Activated CD8-positive, alpha-beta memory T cell treated with anti-CD3 and anti-CD28 coated beads for 48 hours (primary cell): ENCODE data around the gene ITPR1.
"Not testable (repeated sequence)": the region's sequence is repeated elsewhere in the genome, so short reads cannot be mapped to it uniquely, and the experiment has no call there.

ENCODE experiments used
- DNase-seq, 3 experiments: peaks; one replicate each; pipeline ENCODE4 v3.0.0-alpha.2; 2020; ENCODE audit warnings: low read depth in 2 of 3, low spot score in 2 of 3

ITPR1 gene

DNA sequence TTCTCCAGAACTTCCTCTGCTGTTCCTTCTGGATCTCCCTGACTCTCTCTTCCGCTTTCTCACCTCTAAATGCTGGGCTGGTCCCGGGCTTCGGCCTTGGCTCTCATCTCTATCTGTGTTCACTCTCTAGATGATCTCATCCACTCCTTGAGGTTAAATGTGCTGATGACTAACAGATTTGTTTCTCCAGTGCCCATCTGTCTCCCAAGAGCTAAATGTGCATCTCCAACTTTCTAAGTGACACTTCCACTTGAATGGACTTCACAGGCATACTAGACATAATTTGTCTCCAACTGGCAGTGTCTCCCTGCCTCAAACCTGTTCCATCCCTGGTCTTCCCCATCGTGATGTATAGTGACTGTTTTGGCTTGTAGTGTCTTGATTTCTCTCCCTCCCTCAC is 95.3 kb downstream of the ITPR1 start:
- DNase-seq: no peak

DNA sequence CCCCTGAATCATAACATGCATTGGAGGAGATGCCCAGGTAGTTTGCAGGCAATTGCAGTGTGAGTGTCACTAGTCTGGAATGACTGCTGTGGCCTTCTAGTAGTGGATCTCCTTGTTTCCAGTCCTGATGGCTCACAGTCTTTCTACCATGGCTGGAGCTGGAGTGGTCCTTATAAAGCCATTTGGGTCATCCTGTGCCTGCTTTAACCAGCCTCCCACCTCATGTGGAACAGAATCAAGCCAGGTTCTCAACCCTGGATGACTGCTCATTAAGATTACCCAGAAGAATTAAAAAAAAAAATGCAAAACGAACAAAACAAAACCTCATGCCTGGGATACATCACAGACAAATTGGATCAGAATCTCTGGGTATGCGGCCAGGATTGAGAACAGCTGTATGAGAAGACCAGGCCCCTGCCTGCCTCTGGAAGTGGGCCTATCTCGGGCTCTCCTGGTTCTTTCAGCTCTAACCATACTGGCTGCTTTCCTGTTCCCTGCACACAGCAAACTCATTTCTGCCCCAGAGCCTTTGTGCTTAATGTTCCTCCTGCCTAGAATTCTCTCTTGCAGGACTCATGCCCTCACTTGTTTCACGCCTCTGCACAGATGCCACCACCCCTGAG is 96.4 kb downstream of the ITPR1 start:
- DNase-seq: no peak

DNA sequence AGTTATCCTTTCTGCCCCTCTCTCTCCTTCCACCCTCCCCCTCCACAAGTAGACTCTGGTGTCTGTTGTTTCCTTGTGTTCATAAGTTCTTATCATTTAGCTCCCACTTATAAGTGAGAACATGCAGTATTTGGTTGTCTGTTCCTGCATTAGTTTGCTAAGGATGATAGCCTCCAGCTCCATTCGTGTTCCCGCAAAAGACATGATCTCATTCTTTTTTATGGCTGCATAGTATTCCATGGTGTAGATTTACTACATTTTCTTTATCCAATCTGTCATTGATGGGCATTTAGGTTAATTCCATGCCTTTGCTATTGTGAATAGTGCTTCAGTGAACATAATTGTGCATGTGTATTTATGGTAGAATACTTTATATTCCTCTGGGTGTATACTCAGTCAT is 97.7 kb downstream of the ITPR1 start:
- not testable (repeated sequence) for DNase-seq

DNA sequence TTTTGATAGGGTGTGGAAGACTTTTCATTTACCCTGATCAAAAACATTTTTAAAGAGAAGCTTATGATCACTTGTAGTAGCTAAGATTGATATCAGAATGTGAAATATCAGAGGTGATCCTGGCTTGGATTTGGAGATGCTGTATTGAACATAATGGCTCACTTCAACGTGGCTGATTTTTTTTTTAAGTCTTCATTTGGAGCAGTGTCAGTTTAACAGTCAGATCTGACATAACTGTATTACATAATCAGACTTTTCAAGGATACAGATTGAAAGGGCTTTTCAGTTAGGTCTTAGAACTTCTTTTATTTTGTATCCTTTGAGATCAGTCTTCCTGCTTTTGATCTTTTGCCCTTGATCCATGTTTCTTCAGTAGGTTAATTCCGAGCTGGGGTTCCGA is 98.5 kb downstream of the ITPR1 start:
- DNase-seq: no peak

DNA sequence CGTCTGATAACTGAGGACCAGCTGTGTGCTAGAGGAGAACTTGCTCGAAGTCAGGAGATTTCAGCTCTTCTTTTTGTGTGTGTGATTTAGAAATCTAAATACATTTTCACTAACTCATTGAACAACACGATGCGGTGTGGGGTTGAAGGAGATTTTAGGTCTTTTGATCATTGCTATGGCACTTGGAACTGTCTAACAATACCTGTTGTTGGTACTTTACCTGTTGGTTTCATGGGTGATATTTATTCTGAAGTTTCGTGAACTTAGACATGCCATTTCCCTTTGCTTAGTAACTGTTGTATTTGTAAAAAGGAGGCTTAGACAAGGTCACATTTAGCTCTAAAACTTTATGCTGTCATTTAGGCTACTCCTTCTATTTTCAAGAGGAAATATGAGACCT is 99.9 kb downstream of the ITPR1 start:
- DNase-seq: no peak

DNA sequence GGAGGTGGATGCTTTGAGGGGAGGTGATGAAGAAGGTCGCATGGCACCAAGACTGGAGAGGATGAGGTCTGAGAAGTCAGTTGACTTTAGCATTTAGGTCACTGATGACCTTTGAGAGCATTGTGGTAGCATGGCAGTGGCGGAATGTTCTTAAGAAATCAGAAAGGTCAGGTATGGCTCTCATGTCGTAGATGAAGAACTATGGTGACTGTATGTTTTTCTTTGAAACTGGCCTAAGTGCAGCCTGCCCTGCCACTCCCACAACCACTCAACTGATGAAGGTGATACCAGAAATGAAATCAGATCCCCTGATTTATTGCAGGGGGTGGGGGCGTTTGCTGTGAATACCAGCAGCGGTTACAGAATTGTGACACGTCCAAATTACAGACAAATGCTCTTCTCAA is 102.6 kb downstream of the ITPR1 start:
- DNase-seq: no peak

DNA sequence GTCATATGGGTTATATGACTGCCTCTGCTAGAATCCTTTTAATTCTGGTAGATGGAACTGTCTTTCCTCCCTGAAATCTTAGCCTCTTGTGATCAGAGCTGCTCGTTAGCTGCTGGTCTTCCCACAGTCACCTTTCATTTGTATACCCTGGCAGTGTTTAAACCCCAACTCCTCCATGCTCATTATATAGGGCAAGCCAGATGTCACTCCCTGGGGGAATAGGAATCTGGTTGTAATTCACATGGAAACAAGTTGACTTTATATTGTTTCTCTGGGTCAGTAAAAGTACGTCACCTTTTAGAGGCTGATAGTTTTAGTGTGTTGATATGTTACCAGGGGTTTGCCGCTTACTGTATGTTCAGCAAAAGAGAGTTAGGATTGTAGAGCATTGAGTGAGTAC is 103.5 kb downstream of the ITPR1 start:
- DNase-seq: no peak

DNA sequence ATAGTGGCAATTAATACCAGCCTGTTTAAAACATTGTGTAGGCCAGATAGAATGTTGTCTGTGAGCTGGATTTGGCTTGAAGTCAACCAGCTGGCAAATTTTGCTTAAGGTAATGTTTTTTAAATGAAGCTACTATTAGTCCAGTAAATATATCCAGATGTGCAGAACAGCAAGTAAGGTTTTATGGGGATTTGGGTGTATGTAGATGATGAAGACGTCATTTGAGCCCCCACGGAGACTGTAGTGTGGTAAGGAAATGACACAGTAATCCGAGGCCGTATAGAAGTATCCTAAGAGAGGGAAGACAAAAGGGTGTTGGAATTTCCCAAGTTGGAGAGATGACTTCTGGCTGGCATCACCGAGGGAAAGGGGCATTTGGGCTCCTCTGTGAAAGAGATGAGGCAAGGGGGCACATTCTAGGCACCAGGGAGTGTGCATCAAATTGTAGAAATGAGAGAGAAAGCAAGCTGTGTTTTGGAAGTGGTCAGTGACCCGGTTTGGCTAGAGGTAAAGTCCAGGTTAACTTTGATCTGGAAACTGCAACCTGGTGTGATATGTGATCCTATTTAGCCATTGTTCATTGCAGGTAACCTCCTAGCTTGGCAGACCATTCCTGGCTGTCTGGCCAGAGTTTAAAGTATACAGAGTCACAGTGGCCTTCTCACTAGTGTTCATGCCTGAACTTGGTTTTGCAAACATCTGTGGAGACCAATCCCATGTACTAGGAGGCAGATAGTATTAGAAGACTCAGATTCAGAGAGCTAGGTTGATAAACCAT is 104.2 kb downstream of the ITPR1 start:
- no peak for DNase-seq

DNA sequence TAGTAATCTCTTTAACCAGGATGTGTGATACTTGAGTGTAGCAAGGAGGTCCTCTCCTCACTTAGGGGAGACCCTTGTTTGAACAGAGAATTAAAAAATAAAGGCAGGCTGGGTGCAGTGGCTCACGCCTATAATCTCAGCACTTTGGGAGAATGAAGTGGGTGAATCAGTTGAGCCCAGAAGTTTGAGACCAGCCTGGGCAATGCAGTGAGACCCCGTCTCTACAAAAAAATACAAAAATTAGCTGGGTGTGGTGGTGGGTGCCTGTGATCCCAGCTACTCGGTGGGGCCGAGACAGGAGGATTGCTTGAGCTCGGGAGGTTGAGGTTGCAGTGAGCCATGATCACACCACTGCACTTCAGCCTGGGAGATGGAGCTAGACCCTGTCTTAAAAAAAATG is 105.1 kb downstream of the ITPR1 start:
- not testable (repeated sequence) for DNase-seq

DNA sequence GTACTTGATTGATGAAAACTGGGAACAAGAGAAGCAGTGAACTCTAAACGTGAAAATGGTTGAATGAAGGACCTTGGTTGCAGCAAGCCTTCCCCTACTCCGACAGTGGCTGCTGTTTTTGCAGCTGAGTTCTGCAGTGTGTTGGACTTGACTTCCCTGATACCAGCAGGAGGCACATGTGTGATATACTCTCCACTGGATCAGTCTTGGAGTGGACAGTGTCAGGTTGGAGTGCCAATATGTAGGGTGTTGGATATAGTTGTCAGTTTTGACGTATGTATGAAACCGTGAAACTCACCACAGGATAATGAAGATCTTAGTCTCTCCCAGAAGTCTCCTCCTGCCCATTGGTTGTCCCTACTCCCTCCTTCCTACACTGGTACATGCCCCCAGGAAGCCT is 106.5 kb downstream of the ITPR1 start:
- no peak for DNase-seq

DNA sequence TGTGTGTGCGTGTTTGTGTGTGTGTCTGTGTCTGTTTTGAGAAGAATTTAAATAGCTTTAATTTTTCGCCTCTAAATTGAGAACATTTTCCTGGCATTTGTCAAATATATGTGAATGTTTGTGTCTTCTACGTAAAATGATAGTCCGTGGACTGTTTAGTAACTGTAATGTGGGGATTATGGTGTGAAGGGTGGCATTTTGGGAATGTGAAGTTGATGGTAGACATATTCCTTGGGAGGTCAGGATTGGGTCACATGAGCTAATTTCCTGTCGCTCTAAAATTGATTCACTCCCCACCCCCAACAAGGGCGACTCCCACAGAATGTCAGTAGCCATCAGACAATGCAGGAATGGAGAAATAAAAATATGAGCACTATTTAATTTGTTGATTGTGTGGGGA is 107.3 kb downstream of the ITPR1 start:
- no peak for DNase-seq

DNA sequence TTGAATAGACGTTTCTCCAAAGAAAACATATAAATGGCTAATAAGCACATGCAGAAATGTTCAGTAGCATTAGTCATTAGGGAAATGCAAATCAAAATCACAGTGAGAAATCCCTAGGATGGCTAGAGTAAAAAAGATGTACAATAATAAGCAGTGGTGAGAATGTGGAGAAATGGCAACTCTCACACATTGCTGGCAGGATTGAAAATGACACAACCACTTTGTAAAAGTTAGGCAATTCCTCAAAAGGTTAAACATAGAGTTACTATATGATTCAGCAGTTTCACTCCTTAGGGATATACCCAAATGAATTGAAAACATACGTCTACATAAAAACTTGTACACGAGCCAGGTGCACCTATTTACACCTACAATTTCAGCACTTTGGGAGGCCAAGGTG is 108.7 kb downstream of the ITPR1 start:
- no peak for DNase-seq

DNA sequence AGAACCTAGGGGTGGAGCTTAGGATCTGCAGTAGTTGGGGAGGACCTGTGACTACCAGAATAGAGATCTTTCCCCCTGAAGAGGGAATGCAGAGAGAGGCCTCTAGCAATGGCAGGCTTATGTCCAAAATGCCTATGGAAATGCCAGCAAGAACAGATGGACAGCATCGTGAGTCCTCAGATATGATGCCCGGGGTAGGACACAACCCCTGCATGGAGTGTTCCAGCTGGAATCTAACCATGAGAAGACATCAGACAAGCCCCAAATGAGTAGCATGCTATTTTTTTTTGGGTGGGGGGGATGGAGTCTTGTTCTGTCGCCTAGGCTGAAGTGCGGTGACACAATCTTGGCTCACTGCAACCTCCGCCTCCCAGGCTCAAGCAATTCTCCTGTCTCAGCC is 111.5 kb downstream of the ITPR1 start:
- DNase-seq: no peak

DNA sequence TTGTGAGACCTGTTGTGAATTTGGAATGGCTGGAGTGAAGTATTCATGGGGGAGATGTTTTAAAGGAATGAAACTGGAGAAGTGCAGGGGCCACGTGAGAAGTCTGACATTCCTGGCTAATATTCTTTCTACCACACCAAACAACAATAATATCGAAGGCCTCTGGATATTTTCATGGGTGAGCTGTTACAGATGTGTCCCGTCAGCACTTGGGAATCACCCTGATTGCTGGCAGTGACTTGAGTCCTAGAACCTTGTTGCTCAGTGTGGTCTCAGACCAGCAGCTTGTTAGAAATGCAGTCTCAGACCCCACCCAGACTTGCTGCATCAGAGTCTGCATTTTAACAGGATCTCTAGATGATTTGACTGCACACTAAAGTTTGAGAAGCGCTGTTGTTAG is 113.8 kb downstream of the ITPR1 start:
- no peak for DNase-seq

DNA sequence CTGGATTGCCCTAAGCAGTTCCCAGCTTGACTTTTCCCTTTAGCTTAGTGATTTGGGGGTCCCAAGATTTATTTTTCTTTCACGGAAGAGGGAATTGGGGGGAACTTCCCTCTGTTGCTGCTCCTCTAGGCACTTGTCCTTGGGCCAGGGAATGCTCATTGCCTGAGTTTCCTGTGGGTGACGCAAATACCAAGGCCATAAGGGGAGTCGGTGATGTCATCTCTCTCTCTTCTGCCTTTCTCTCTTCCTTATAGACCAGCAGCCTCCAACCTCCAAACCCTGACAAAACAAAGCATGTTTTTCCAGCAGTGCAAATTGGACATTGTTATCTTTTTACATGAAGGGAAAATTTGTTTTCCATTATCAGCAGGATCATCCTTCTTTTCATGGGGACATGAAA is 120.2 kb downstream of the ITPR1 start:
- DNase-seq: no peak

DNA sequence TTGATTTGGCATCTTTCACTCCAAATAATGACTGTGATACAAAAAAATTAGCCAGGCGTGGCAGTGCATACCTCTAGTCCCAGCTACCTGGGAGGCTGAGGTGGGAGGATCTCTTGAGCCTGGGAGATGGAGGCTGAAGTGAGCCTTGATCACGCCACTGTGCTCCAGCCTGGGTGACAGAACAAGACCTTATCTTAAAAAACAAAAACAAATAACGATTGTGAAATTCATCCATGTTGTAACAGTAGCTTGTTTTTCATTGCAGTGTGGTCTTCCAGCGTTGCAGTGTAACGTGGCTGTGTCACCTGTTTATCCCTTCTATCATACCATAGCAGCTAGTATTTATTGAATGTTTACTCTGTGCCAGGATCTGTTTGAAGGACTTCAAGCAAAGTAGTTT is 120.9 kb downstream of the ITPR1 start:
- DNase-seq: no peak

DNA sequence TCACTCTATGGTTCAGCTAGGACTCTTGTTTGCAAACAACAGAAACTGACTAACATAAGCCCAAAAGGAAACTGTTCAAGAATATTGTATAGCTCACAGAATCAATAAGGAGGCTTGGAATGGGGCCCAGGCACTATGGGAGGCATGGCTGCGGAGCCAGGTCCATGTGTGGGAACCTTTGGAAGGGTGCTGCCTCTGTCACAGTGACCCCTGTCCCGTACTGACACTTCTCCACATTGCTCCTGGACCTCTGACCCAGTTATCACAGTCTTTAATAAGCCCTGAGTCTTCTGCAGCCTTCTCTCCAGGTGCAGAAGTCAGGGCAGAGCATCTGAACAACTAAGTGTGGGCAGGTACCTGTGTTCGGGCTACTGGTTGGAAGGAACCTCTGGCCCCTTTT is 121.8 kb downstream of the ITPR1 start:
- DNase-seq: no peak

DNA sequence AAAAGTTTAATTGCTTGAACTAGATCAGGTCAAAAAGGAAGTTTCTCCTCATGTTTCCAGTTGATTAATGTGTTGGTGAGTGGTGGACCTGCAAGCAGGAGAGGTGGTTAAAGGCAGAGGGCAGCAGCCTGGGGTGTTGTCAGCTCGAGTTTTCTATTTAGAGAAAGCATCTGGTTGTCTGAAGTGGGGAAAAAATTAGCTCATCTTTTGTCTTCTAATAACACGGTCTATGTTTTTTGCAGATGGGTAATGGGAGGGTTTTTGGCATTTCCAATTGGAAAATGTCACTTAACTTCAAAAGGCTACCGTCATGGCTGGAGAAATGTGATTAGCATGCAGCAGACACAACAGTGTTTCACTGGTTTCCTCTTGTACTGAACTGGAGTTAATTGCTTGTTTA is 122.6 kb downstream of the ITPR1 start:
- no peak for DNase-seq

DNA sequence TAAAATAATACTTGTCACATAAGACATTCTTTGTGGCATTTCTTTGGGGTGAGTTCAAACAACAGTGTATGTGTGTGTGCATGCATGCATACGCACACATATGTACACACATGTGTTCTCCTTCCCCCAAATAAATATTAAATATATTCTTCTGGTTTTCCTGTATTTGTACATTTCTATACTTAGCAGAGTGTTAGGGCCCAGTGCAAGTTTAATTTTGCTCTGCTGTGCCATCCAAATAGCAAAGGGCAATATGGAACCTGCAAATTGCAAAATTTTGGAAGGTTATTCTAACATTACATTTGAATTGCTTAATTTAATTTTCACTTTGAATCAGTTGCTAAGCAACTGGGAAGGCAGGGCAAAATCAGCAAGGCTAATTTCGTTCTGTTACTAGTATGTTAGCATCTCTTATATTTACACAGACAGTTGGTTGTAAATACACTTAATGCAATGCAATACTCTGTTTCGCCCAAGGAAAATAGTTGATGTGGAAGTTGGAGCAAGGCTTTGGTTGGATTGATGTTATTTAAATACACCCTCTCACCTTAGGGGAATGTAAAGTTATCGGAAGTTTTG is 130.4 kb downstream of the ITPR1 start:
- DNase-seq: no peak

DNA sequence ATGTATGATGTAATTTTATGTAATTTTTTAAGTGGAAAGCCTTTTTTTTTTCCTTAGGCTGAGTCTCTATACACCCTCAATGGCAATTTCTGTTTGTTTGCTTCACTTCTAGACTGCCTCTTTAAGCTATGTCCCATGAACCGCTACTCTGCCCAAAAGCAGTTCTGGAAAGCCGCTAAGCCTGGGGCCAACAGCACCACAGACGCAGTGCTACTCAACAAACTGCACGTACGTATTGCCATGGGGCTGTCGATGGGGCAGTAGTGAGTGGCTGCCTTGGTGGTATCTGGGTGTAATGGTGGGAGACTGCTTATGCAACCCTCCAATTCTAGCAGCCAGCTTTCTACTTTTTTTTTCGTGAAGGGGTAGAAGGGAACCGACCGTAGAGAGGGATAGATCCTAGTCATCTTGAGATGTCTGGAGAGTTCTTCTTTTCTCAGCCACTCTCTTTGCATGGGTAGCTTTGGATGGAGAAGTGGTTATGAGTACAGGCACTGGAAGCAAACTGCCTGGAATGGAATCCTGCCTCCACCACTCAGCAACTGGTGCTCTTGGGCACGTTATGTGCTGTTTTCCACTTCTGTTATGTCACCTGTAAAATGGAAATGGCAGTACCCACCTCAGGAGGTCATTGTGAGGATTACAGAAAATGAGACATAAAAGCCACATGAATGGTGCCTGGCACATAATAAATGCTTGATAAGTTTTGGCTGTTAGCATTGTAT is 134.7 kb downstream of the ITPR1 start:
- DNase-seq: no peak

DNA sequence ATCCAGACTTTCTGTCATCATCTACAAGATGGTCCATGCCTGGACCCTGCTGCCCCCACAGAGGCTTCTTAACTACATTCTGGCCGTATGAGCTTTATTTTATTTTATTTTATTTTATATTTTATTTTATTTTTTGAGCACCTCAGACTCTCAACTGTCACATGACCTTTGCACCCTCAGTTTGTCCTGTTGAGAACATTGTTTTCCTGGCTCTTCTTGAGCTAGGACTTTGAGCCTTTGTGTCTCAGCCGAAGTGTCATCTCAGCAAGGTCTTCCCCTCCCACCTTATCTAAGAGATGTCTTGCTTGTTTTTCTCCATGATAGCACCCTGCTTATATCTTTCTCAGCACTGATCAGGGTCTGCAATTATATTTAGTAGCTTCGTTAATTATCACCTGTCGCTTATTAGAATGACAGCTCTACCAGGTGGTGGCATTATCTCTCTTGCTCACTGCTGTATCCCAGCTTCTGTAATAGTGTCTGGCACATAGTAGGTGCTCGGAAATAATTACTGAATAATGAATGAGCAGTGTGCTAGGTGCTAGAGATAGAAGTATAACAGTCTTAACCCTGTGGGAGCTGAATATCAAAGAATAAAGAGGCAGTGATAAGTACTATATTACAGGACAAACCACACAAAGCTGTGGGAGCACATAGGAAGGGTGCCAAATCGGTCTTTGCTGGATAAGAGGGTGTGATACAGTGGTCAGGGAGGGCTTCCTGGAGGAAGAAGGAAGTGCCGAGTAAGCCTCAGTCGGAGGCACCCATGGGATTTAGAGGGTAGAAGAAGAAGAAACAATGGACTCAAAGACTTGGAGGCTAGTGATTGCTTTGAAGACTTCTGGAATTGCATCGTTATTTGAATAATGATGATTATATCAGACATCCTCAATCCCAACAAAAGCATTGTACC is 136.2 kb downstream of the ITPR1 start:
- no peak for DNase-seq
